Suprapubic skin (tissue), 4 donors: Measurements from ENCODE around the gene CCL22. TPM values are rescaled to one million over a fixed set of nuclear protein-coding genes. Genes with fewer than 3 reads are reported as not detected.

Experiments
- DNase-seq, 2 donors: peaks; one replicate each; pipeline ENCODE4 v3.0.0-alpha.2; 2019; ENCODE audit warnings: low spot score in 2 of 2
- H3K27ac ChIP-seq: fragments of 200-600 bp; sonication (generic); one replicate; pipeline ENCODE4 v1.5.1; 2019
- H3K27me3 ChIP-seq: fragments of 200-600 bp; sonication (generic); one replicate; pipeline ENCODE4 v1.5.1; 2019
- H3K36me3 ChIP-seq: fragments of 200-600 bp; sonication (generic); one replicate; pipeline ENCODE4 v1.5.1; 2019
- H3K4me1 ChIP-seq: fragments of 200-600 bp; sonication (generic); one replicate; pipeline ENCODE4 v1.5.1; 2019
- H3K4me3 ChIP-seq: fragments of 200-600 bp; sonication (generic); one replicate; pipeline ENCODE4 v1.5.1; 2019; ENCODE audit warnings: mild to moderate bottlenecking
- H3K9me3 ChIP-seq: fragments of 200-600 bp; sonication (generic); one replicate; pipeline ENCODE4 v1.5.1; 2019
- EP300 ChIP-seq: sonication (generic); formaldehyde crosslinking; IDR thresholded peaks from one replicate; pipeline ENCODE4 v1.6.1; 2017; ENCODE audit warnings: antibody characterized with exemption
- POLR2A ChIP-seq, 2 donors: fragments of 450-650 bp; IDR thresholded peaks; one replicate each; pipeline ENCODE4 v1.6.1; 2017; ENCODE audit warnings: antibody characterized with exemption in 2 of 2, mild to moderate bottlenecking in 2 of 2, moderate library complexity in 2 of 2
- POLR2AphosphoS5 ChIP-seq, 3 donors: sonication (generic); formaldehyde crosslinking; IDR thresholded peaks; one replicate each; pipeline ENCODE4 v1.6.1; 2017; ENCODE audit warnings: antibody characterized with exemption in 3 of 3
- WGBS: methylation state at CpG from one replicate; pipeline ENCODE4 v1.1.5; 2018; 5-methylcytosine and 5-hydroxymethylcytosine counted together
- total RNA-seq, 4 donors: library from RNA; depleted of rRNA; stranded (reverse); fragments of >200 nt; gene quantifications; one replicate each; pipeline ENCODE4 v1.1.0, GENCODE V29; 2016
- TF ChIP-seq, protein P1 (sequence below), 2 donors: fragments of 200-600 bp in 1 of 2; fragments of 450-650 bp in 1 of 2; sonication (generic) in 1 of 2; IDR thresholded peaks; one replicate each; pipeline ENCODE4 v1.5.1; 2016 to 2019; ENCODE audit warnings: antibody characterized with exemption in 2 of 2, mild to moderate bottlenecking in 1 of 2, moderate library complexity in 1 of 2

Gene CCL22
- total RNA-seq, 4 donors from 2014 or later = 1.5 to 11.7 (median 3.3) TPM

DNA sequence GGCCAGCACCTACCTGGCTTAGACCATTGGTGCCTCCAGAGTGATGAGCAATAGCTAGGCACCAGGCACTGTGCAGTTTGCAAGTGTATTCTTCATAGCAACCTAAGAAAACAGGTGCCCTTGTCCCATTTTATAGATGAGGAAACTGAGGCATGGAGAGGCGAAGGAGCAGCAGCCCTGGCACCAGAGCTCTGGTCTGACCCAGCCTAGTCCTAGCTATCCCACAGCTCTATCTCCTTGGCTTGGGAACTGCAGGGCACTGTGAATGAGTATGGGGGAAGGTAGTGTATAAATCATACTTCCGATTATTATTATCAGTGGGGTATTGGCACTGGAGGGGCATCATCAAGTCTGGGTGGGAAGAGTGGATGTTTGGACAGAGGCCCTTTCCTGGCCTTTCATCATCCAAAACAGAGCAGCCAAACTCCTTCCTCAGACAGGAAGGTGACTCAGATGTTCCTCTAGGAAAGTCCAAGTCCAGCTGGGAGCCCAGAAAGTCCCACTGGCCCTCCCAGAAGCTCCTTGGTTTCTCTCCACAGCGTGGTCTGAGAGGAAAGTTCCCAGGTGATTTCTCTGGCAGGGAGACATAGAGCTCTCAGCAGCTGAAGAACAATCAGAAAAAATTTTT, 42.1 kb upstream of the CCL22 start:
- Histone ChIP-seq H3K27me3 (no peaks in the 10 kb centered on the region), H3K4me1 (peaks cover 11% of the 10 kb centered on the region), H3K9me3 (no peaks in the 10 kb centered on the region), H3K27ac (no peak overlapping the region), H3K36me3 (no peaks in the 10 kb centered on the region), H3K4me3 (no peak overlapping the region)
- DNase-seq = peak in 1 of 2 donors; percentile 37
- TF ChIP-seq POLR2A (IDR thresholded peaks at IDR 0.05) (no peak), POLR2AphosphoS5 (IDR thresholded peaks at IDR 0.05) (no peak), EP300 (no peak)
- TF ChIP-seq, protein P1, sequence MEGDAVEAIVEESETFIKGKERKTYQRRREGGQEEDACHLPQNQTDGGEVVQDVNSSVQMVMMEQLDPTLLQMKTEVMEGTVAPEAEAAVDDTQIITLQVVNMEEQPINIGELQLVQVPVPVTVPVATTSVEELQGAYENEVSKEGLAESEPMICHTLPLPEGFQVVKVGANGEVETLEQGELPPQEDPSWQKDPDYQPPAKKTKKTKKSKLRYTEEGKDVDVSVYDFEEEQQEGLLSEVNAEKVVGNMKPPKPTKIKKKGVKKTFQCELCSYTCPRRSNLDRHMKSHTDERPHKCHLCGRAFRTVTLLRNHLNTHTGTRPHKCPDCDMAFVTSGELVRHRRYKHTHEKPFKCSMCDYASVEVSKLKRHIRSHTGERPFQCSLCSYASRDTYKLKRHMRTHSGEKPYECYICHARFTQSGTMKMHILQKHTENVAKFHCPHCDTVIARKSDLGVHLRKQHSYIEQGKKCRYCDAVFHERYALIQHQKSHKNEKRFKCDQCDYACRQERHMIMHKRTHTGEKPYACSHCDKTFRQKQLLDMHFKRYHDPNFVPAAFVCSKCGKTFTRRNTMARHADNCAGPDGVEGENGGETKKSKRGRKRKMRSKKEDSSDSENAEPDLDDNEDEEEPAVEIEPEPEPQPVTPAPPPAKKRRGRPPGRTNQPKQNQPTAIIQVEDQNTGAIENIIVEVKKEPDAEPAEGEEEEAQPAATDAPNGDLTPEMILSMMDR (IDR thresholded peaks at IDR 0.05) = no peak
- 54% methylated on average over 3 of the region's 3 CpGs for WGBS

GRCh38 chr16:57318240-57318970, 40.2 kb upstream of the CCL22 start:
- H3K27me3 ChIP-seq = no peaks in the 10 kb centered on the region
- no peak overlapping the region for H3K4me3 ChIP-seq
- no peak for TF ChIP-seq POLR2A (IDR thresholded peaks at IDR 0.05)
- no peak for TF ChIP-seq EP300
- TF ChIP-seq, protein P1 (IDR thresholded peaks at IDR 0.05) = no peak
- TF ChIP-seq POLR2AphosphoS5 (IDR thresholded peaks at IDR 0.05) = no peak
- H3K9me3 ChIP-seq = no peaks in the 10 kb centered on the region
- WGBS = 74% methylated on average over 13 of the region's 13 CpGs
- H3K27ac ChIP-seq = no peak overlapping the region
- H3K4me1 ChIP-seq = peaks cover 11% of the 10 kb centered on the region
- peak in 1 of 2 donors; percentile 77 for DNase-seq
- no peaks in the 10 kb centered on the region for H3K36me3 ChIP-seq

- H3K27me3 ChIP-seq = no peaks in the 10 kb centered on the region
- no peak for DNase-seq
- TF ChIP-seq POLR2AphosphoS5 (IDR thresholded peaks at IDR 0.05) = no peak
- no peak for TF ChIP-seq POLR2A (IDR thresholded peaks at IDR 0.05)
- TF ChIP-seq, protein P1 (IDR thresholded peaks at IDR 0.05) = no peak
- no peak for TF ChIP-seq EP300
- H3K36me3 ChIP-seq = no peaks in the 10 kb centered on the region
- WGBS = 82% methylated on average over 2 of the region's 2 CpGs
- no peaks in the 10 kb centered on the region for H3K9me3 ChIP-seq
- no peak overlapping the region for H3K4me3 ChIP-seq
- H3K4me1 ChIP-seq = peaks cover 6% of the 10 kb centered on the region
- H3K27ac ChIP-seq = no peak overlapping the region
Measured at GRCh38 chr16:57319646-57320045, 38.9 kb upstream of the CCL22 start.

DNA sequence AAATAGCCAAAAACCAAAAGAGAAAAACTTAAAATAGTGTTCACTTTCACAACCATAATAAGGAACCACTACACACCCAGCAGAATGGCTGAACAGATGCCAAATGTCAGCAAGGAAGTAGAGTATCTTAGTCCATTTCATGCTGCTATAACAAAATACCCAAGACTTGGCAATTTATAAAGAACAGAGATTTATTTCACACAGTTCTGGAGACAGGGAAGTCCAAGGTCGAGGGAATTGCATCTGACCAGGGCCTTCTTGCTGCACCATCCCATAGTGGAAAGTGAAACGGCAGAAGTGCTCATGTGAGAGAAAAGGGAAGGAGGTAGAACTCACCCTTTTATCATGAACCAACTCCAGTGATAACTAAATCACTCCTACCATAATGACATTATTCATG, 33.8 kb upstream of the CCL22 start:
- no peak overlapping the region for H3K4me3 ChIP-seq
- no peaks in the 10 kb centered on the region for H3K36me3 ChIP-seq
- TF ChIP-seq EP300 (no peak), POLR2AphosphoS5 (IDR thresholded peaks at IDR 0.05) (no peak), POLR2A (IDR thresholded peaks at IDR 0.05) (no peak)
- TF ChIP-seq, protein P1 (IDR thresholded peaks at IDR 0.05) = no peak
- no peaks in the 10 kb centered on the region for H3K4me1 ChIP-seq
- H3K9me3 ChIP-seq = peaks cover 6% of the 10 kb centered on the region
- H3K27me3 ChIP-seq = no peaks in the 10 kb centered on the region
- WGBS = 76% methylated on average over 2 of the region's 2 CpGs
- H3K27ac ChIP-seq = no peak overlapping the region
- no peak for DNase-seq

GRCh38 chr16:57325458-57325857, 33.1 kb upstream of the CCL22 start:
- whole genome bisulfite sequencing = 65% methylated on average over 1 of the region's 1 CpG
- Histone ChIP-seq H3K9me3 (peaks cover 6% of the 10 kb centered on the region), H3K4me3 (no peak overlapping the region), H3K36me3 (no peaks in the 10 kb centered on the region), H3K27ac (no peak overlapping the region), H3K27me3 (no peaks in the 10 kb centered on the region), H3K4me1 (no peaks in the 10 kb centered on the region)
- TF ChIP-seq, protein P1 (IDR thresholded peaks at IDR 0.05) = no peak
- TF ChIP-seq POLR2A (IDR thresholded peaks at IDR 0.05) = no peak
- TF ChIP-seq EP300 = no peak
- TF ChIP-seq POLR2AphosphoS5 (IDR thresholded peaks at IDR 0.05) = no peak
- no peak for DNase-seq
